GM12872 (cell line): ENCODE measurements around the gene GRIN2C.

Source experiments
- TF ChIP-seq, protein P1 (sequence below): IDR thresholded peaks from 3 replicates; pipeline ENCODE4 v1.5.1; 2011; ENCODE audit warnings: low read depth, mild to moderate bottlenecking, low read length, moderate library complexity; ENCODE audit not compliant: insufficient read depth

The GRIN2C gene

DNA sequence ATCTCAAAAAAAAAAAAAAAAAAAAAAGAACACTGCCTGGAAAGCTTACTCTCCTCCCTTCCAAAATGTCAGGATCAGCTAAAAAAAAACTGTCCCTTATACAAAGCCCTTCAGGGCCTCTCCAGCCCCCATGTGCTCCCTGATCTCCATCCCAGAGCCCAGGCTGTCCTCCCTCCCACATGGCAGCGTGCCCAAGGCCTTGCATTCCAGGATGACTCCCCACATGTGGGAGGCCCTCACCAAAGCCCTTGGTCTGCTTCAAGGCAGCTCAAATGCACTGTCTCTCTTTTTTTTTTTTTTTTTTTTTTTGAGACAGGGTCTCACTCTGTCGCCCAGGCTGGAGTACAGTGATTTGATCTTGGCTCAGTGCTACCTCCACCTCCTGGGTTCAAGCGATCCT lies 10.8 kb upstream of the GRIN2C start:
- TF ChIP-seq, protein P1, sequence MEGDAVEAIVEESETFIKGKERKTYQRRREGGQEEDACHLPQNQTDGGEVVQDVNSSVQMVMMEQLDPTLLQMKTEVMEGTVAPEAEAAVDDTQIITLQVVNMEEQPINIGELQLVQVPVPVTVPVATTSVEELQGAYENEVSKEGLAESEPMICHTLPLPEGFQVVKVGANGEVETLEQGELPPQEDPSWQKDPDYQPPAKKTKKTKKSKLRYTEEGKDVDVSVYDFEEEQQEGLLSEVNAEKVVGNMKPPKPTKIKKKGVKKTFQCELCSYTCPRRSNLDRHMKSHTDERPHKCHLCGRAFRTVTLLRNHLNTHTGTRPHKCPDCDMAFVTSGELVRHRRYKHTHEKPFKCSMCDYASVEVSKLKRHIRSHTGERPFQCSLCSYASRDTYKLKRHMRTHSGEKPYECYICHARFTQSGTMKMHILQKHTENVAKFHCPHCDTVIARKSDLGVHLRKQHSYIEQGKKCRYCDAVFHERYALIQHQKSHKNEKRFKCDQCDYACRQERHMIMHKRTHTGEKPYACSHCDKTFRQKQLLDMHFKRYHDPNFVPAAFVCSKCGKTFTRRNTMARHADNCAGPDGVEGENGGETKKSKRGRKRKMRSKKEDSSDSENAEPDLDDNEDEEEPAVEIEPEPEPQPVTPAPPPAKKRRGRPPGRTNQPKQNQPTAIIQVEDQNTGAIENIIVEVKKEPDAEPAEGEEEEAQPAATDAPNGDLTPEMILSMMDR: no peak

DNA sequence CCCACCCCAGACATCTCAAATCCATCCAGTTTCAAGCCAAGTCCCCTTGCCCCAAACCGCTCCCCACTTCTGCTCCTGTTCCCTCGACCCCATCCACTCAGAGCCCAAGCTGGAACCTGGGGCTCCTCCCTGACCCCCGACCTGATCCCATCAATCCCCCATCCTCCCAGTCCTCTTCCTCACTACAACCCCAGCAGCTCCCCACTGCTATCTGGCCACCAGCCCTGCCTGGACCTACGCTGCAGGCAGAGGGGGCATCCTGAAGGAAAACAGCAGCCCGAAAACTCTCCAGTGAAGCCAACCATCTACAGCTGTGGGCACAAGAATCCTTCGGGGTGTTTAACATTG lies 9.2 kb upstream of the GRIN2C start:
- TF ChIP-seq, protein P1: no peak

DNA sequence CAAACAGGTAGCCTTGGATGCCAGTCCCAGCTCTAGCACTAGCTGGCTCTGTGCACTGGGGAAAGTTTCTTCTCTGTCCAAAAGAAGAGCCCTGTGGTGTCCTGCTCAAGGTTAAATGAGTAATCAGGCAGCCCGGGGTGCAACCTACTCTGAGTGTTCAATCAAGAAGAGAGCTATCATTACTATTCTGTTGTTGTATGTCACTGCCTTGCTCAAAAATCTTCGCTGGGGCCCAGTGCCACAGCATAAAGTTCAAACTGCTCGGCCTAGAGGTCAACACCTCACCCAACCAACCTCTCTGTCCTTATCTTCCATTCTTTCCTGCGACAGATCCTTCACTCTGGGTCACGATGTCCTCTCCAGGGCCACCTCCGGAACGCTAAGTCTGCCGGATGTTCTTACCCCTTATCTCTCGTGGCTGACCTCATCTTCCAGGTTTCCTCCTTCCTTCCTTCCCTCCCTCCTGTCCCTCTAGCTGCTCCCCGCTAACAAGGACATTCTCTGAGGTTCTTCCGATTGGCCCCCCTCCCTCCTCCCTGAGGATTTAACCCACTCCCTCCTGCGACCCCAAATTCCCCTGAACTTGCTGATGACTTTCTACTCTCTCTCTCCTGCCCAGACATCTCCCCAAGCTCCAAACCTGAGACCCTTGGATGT lies 8.7 kb upstream of the GRIN2C start:
- TF ChIP-seq, protein P1: no peak

DNA sequence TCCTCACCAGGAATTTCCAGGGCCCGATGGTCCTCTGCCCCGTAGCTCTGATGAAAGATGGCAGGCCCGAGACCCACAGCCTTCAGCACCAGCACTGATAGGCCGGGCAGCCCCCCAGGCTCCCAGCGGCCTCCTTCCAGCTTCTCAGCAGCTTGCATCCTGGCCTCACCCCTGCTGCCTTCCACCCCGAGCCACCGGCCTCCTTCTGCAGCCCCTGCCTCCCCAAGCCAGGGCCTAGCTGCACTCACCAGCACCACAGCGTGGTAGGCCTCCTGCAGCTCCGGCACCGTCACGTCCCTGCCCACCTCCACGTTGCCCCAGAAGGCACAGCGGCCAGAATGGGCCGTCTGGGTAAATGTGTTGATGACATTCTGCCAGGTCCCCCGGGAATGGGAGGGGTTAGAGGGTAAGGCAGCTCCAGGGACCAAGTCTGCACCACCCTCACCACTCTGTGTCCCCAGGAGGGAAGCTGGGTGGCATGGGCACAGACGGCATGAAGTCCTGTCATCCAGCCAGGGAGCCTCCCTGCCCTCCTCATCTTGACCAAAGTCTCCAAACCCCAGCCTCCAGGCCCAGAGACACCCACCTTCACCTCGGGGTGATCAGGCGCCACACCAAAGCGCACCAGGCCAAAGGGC lies 6.6 kb upstream of the GRIN2C start:
- TF ChIP-seq, protein P1: no peak

DNA sequence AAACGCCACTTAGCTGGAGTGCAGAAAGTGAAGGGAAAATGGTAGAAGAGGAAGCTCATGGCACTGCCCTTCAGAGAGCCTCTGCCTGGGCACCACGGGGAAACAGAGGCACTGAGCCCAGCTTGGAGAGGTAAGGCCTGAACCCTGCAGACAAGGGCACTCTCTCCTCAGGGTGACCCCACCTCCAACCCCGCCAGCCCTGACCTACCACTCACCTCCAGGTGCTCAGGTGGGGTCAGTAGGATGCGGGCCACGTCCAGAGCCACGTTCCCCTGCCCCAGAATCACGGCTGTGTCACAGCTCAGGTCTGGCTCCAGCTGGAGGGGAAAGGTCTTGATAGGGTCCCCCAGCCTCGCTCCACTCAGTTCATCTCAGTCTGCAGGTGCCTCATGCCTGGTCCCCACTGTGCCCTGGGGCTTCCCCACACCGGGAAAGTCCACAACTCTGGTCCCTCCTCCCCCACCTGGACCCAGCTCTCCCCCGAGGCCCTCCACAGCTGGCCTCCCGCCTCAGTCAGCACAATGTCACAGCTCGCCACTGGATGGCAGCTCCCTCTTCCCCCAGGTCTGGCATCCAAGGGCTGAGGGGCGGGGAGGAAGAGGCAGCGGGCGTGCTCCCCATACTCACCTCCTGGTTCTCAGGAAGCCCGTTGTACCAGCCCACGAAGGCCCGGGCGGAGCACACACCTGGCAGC lies 6.0 kb upstream of the GRIN2C start:
- TF ChIP-seq, protein P1: 0 out of 3 replicates have a peak, but pooled peaks have one; percentile 14

DNA sequence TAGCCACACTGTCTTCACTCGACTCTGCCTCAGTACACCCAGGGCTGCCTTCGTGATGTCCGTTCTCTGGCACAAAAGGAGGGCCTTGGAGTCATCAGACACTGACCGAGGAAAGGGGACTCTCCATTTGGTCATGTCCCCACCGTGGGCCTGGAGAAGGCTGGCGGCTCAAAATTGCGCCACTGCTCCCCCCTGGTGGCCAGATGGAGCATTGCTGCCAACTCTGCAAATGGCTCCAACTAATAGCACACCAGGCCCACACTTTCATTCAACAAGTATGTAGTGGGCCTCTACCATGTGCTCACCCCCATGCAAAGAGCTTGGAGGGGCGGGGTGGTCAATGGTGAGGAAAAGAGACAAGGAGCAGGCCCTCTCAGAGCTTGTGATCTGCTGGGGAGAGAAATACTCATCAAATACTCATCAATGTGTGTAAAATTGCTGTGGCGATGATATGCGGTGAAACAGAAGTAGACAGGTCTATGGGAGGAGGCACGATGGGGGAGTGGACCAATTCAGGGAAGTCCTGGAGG lies 5.2 kb upstream of the GRIN2C start:
- TF ChIP-seq, protein P1: peak; percentile 97

DNA sequence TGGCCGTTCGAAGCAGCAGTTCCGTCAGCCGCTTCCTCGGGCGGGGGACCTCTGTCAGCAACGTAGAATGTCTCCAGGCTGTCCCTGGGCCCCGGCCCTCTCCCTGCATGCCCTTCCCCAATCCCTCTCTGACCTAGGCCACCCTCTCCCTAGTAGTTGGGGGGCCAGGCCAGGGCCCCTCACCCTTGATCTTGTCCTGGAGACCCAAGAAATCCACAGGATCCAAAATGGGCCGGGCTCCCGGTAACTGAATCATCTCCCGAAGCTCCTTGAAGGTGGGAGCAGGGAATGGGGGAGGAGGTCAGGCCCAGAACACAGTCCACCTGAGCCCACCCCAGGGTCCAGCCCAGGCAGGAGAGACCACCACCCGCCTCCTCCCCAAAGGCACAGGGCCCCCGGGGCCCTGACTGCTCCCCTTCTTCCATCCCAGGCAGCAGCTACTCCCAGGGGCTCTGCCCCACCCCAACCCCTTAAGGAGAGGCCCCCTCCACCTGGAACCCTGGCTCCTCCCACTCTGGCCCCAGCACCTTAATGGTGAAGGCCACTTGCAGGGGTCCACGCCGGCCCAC lies 4.7 kb upstream of the GRIN2C start:
- TF ChIP-seq, protein P1: no peak
